Stimulated activated CD4-positive, alpha-beta T cell treated with anti-CD3 and anti-CD28 coated beads, TNF-alpha, amount 100 ng/mL, for 4 hours (primary cell): ENCODE results near the gene IL20RA.

Source experiments
- DNase-seq, 3 experiments: peaks; one replicate each; pipeline ENCODE4 v3.0.0-alpha.2; 2020; ENCODE audit warnings: low read depth in 3 of 3

IL20RA gene

GRCh38 chr6:137008204-137008603, 36.6 kb downstream of the IL20RA start:
- DNase-seq: no peak

GRCh38 chr6:137006056-137006455, 38.7 kb downstream of the IL20RA start:
- DNase-seq: no peak

- DNase-seq: no peak
Measured at GRCh38 chr6:137005073-137005472, 39.7 kb downstream of the IL20RA start.

GRCh38 chr6:137002505-137002904, 42.3 kb downstream of the IL20RA start:
- no peak for DNase-seq

GRCh38 chr6:137001977-137002302, 42.8 kb downstream of the IL20RA start:
- DNase-seq: no peak

- DNase-seq: no peak
Measured at GRCh38 chr6:137001299-137001976, 43.3 kb downstream of the IL20RA start.

GRCh38 chr6:137000825-137001224, 43.9 kb downstream of the IL20RA start:
- no peak for DNase-seq

- DNase-seq: no peak
Measured at GRCh38 chr6:136995521-136995920, 49.2 kb downstream of the IL20RA start.

- no peak for DNase-seq
Measured at GRCh38 chr6:136994782-136995181, 50.0 kb downstream of the IL20RA start.

GRCh38 chr6:136992113-136992512, 52.7 kb downstream of the IL20RA start:
- DNase-seq: no peak

GRCh38 chr6:136991646-136992045, 53.1 kb downstream of the IL20RA start:
- no peak for DNase-seq

GRCh38 chr6:136990754-136991153, 54.0 kb downstream of the IL20RA start:
- DNase-seq: no peak

GRCh38 chr6:136990242-136990578, 54.6 kb downstream of the IL20RA start:
- DNase-seq: no peak

- no peak for DNase-seq
Measured at GRCh38 chr6:136989571-136990241, 55.1 kb downstream of the IL20RA start.

GRCh38 chr6:136987526-136987925, 57.2 kb downstream of the IL20RA start:
- no peak for DNase-seq

GRCh38 chr6:136985502-136985901, 59.3 kb downstream of the IL20RA start:
- no peak for DNase-seq

GRCh38 chr6:136984578-136984977, 60.2 kb downstream of the IL20RA start:
- DNase-seq: no peak

GRCh38 chr6:136983687-136984086, 61.1 kb downstream of the IL20RA start:
- DNase-seq: no peak

- no peak for DNase-seq
Measured at GRCh38 chr6:136982928-136983327, 61.8 kb downstream of the IL20RA start.

GRCh38 chr6:136980070-136980469, 64.7 kb downstream of the IL20RA start:
- DNase-seq: no peak

GRCh38 chr6:136979206-136979605, 65.6 kb downstream of the IL20RA start:
- no peak for DNase-seq

- no peak for DNase-seq
Measured at GRCh38 chr6:136977075-136977474, 67.7 kb downstream of the IL20RA start.

- DNase-seq: no peak
Measured at GRCh38 chr6:136975089-136975715, 69.6 kb downstream of the IL20RA start.
